Cardiac muscle cell (in vitro differentiated cells and primary cell): ENCODE measurements around the gene CLDN5. TPM values are rescaled to one million over a fixed set of nuclear protein-coding genes. Genes with fewer than 3 reads are reported as not detected.

Experiments
- DNase-seq, 2 donors: peaks; one replicate each; pipeline versions ENCODE4 v3.0.0 to v3.0.0-alpha.2; 2010 to 2017; ENCODE audit warnings: low read depth in 1 of 2, low spot score in 1 of 2
- H3K27ac ChIP-seq: fragments of 200-600 bp; sonication (generic); 2 replicates; pipeline ENCODE4 v1.5.1; 2016
- H3K27me3 ChIP-seq: fragments of 200-600 bp; sonication (generic); 2 replicates; pipeline ENCODE4 v1.6.0; 2016; ENCODE audit warnings: control low read depth
- H3K36me3 ChIP-seq: fragments of 200-600 bp; sonication (generic); 2 replicates; pipeline ENCODE4 v1.5.1; 2016; ENCODE audit warnings: control low read depth
- H3K4me1 ChIP-seq: fragments of 200-600 bp; sonication (generic); 2 replicates; pipeline ENCODE4 v1.8.1; 2017; ENCODE audit warnings: low read depth, mild to moderate bottlenecking, mixed run types
- H3K4me3 ChIP-seq: fragments of 200-600 bp; sonication (generic); 2 replicates; pipeline ENCODE4 v1.5.1; 2016; ENCODE audit warnings: mild to moderate bottlenecking
- H3K9me3 ChIP-seq: fragments of 200-600 bp; sonication (generic); 2 replicates; pipeline ENCODE4 v1.5.1; 2017; ENCODE audit warnings: low read depth, mild to moderate bottlenecking, control low read depth
- CTCF ChIP-seq: IDR thresholded peaks from 2 replicates; pipeline ENCODE4 v1.5.1; 2012; ENCODE audit warnings: low read depth, mild to moderate bottlenecking, low read length
- polyA plus RNA-seq: library from polyadenylated mRNA; unstranded; fragments of >200 nt; fragmentation: Nextera tagmentation; extraction: Ambion mirVana; gene quantifications from 2 replicates; pipeline ENCODE4 v1.2.1, GENCODE V29; 2016
- total RNA-seq: library from RNA; depleted of rRNA; stranded (reverse); fragments of >200 nt; gene quantifications from 2 replicates; pipeline ENCODE4 v1.2.3, GENCODE V29; 2016

The CLDN5 gene
- total and polyA plus RNA-seq, 2 experiments from 2014 or later: 0.13 to 1.0 TPM

- H3K9me3 ChIP-seq: no peaks in the 10 kb centered on the region
- no peak overlapping the region for H3K4me3 ChIP-seq
These were observed 3.5 kb downstream of the CLDN5 start for GRCh38 chr22:19520566-19521305.

GRCh38 chr22:19520007-19520406 is 4.2 kb downstream of the CLDN5 start:
- Histone ChIP-seq H3K4me3 (no peak overlapping the region), H3K27me3 (peaks cover 38% of the 10 kb centered on the region), H3K4me1 (no peaks in the 10 kb centered on the region), H3K9me3 (no peaks in the 10 kb centered on the region), H3K27ac (no peak overlapping the region), H3K36me3 (no peaks in the 10 kb centered on the region)
- no peak for DNase-seq
- no peak for TF ChIP-seq CTCF

More at GRCh38 chr22:19520566-19521305, 3.5 kb downstream of the CLDN5 start:
- Histone ChIP-seq H3K4me1 (no peaks in the 10 kb centered on the region), H3K27ac (no peak overlapping the region), H3K27me3 (peaks cover 45% of the 10 kb centered on the region), H3K36me3 (no peaks in the 10 kb centered on the region)
- no peak for TF ChIP-seq CTCF
- DNase-seq: no peak

- no peak for TF ChIP-seq CTCF
- H3K4me3 ChIP-seq: no peak overlapping the region
- H3K4me1 ChIP-seq: no peaks in the 10 kb centered on the region
- DNase-seq: no peak
- no peak overlapping the region for H3K27ac ChIP-seq
- no peaks in the 10 kb centered on the region for H3K36me3 ChIP-seq
- H3K9me3 ChIP-seq: no peaks in the 10 kb centered on the region
- peaks cover 31% of the 10 kb centered on the region for H3K27me3 ChIP-seq
These were observed 4.9 kb downstream of the CLDN5 start for GRCh38 chr22:19519041-19519926.

GRCh38 chr22:19518635-19519034 is 5.6 kb downstream of the CLDN5 start:
- Histone ChIP-seq H3K36me3 (no peaks in the 10 kb centered on the region), H3K4me1 (no peaks in the 10 kb centered on the region), H3K27me3 (peaks cover 24% of the 10 kb centered on the region), H3K27ac (no peak overlapping the region), H3K9me3 (no peaks in the 10 kb centered on the region), H3K4me3 (no peak overlapping the region)
- DNase-seq: no peak
- no peak for TF ChIP-seq CTCF

- peaks cover 18% of the 10 kb centered on the region for H3K27me3 ChIP-seq
- TF ChIP-seq CTCF: no peak
- DNase-seq: no peak
These were observed 6.1 kb downstream of the CLDN5 start for GRCh38 chr22:19517919-19518611.

More at GRCh38 chr22:19517919-19518611, 6.1 kb downstream of the CLDN5 start:
- H3K4me3 ChIP-seq: no peak overlapping the region
- H3K9me3 ChIP-seq: no peaks in the 10 kb centered on the region
- H3K27ac ChIP-seq: no peak overlapping the region
- H3K4me1 ChIP-seq: no peaks in the 10 kb centered on the region
- H3K36me3 ChIP-seq: no peaks in the 10 kb centered on the region
